GM23248 (cell line): ENCODE measurements around the gene GHRL.

Source experiments
- EZH2 ChIP-seq: fragments of 200-600 bp; sonication (generic); IDR thresholded peaks from 2 replicates; pipeline ENCODE4 v1.6.1; 2018; ENCODE audit warnings: antibody characterized with exemption, mild to moderate bottlenecking; ENCODE audit not compliant: insufficient read depth, poor library complexity, severe bottlenecking
- EZH2phosphoT487 ChIP-seq: fragments of 200-600 bp; sonication (generic); IDR thresholded peaks from 2 replicates; pipeline ENCODE4 v1.6.1; 2018; ENCODE audit warnings: antibody characterized with exemption, moderate library complexity, mild to moderate bottlenecking, low read depth; ENCODE audit not compliant: insufficient read depth

GRCh38 chr3:10303785-10304184 is 11.0 kb upstream of the GHRL start:
- TF ChIP-seq EZH2phosphoT487 (no peak), EZH2 (no peak)
